ENCODE measurements around the gene TRIM45.

The TRIM45 gene

GRCh38 chr1:117096951-117097408 is 24.6 kb downstream of the TRIM45 start:
- no peak for TF ChIP-seq GATA3 (IDR thresholded peaks at IDR 0.05; ENCODE audit: low read depth, low read length)
- no peak for TF ChIP-seq GATA2 (IDR thresholded peaks at IDR 0.05; ENCODE audit: low read depth, low read length)

- TF ChIP-seq GATA2 (IDR thresholded peaks at IDR 0.05; ENCODE audit: low read depth, low read length) = no peak
- no peak for TF ChIP-seq GATA3 (IDR thresholded peaks at IDR 0.05; ENCODE audit: low read depth, low read length)
These were observed 26.5 kb downstream of the TRIM45 start for GRCh38 chr1:117094841-117095604.

GRCh38 chr1:117093870-117094621 is 27.5 kb downstream of the TRIM45 start:
- TF ChIP-seq GATA2 (IDR thresholded peaks at IDR 0.05; ENCODE audit: low read depth, low read length) (no peak), GATA3 (IDR thresholded peaks at IDR 0.05; ENCODE audit: low read depth, low read length) (no peak)

GRCh38 chr1:117093091-117093534 is 28.4 kb downstream of the TRIM45 start:
- TF ChIP-seq GATA2 (IDR thresholded peaks at IDR 0.05; ENCODE audit: low read depth, low read length) (no peak), GATA3 (IDR thresholded peaks at IDR 0.05; ENCODE audit: low read depth, low read length) (no peak)

GRCh38 chr1:117092594-117092993 is 29.0 kb downstream of the TRIM45 start:
- no peak for TF ChIP-seq GATA2 (IDR thresholded peaks at IDR 0.05; ENCODE audit: low read depth, low read length)
- no peak for TF ChIP-seq GATA3 (IDR thresholded peaks at IDR 0.05; ENCODE audit: low read depth, low read length)

- TF ChIP-seq GATA2 (IDR thresholded peaks at IDR 0.05; ENCODE audit: low read depth, low read length) (no peak), GATA3 (IDR thresholded peaks at IDR 0.05; ENCODE audit: low read depth, low read length) (no peak)
These were observed 31.6 kb downstream of the TRIM45 start for GRCh38 chr1:117089996-117090395.

- no peak for TF ChIP-seq GATA2 (IDR thresholded peaks at IDR 0.05; ENCODE audit: low read depth, low read length)
- no peak for TF ChIP-seq GATA3 (IDR thresholded peaks at IDR 0.05; ENCODE audit: low read depth, low read length)
These were observed 33.9 kb downstream of the TRIM45 start for GRCh38 chr1:117087686-117088085.

- TF ChIP-seq GATA2 (IDR thresholded peaks at IDR 0.05; ENCODE audit: low read depth, low read length) = no peak
- no peak for TF ChIP-seq GATA3 (IDR thresholded peaks at IDR 0.05; ENCODE audit: low read depth, low read length)
These were observed 37.3 kb downstream of the TRIM45 start for GRCh38 chr1:117084231-117084630.

GRCh38 chr1:117079737-117080136 is 41.8 kb downstream of the TRIM45 start:
- TF ChIP-seq GATA3 (IDR thresholded peaks at IDR 0.05; ENCODE audit: low read depth, low read length) (no peak), GATA2 (IDR thresholded peaks at IDR 0.05; ENCODE audit: low read depth, low read length) (no peak)

- no peak for TF ChIP-seq GATA3 (IDR thresholded peaks at IDR 0.05; ENCODE audit: low read depth, low read length)
- TF ChIP-seq GATA2 (IDR thresholded peaks at IDR 0.05; ENCODE audit: low read depth, low read length) = no peak
These were observed 44.3 kb downstream of the TRIM45 start for GRCh38 chr1:117077267-117077666.

- TF ChIP-seq GATA3 (IDR thresholded peaks at IDR 0.05; ENCODE audit: low read depth, low read length) = no peak
These were observed 44.9 kb downstream of the TRIM45 start for GRCh38 chr1:117076648-117077047.

- TF ChIP-seq GATA3 (IDR thresholded peaks at IDR 0.05; ENCODE audit: low read depth, low read length) (no peak), GATA2 (IDR thresholded peaks at IDR 0.05; ENCODE audit: low read depth, low read length) (no peak)
These were observed 51.4 kb downstream of the TRIM45 start for GRCh38 chr1:117070124-117070523.

- TF ChIP-seq GATA2 (IDR thresholded peaks at IDR 0.05; ENCODE audit: low read depth, low read length) = no peak
- TF ChIP-seq GATA3 (IDR thresholded peaks at IDR 0.05; ENCODE audit: low read depth, low read length) = no peak
These were observed 52.2 kb downstream of the TRIM45 start for GRCh38 chr1:117069220-117069844.

- TF ChIP-seq GATA3 (IDR thresholded peaks at IDR 0.05; ENCODE audit: low read depth, low read length) (no peak), GATA2 (IDR thresholded peaks at IDR 0.05; ENCODE audit: low read depth, low read length) (no peak)
These were observed 53.0 kb downstream of the TRIM45 start for GRCh38 chr1:117068580-117068979.
